HL-60 (cell line): Measurements from ENCODE around the gene ATP5PB.

Experiments used
- DNase-seq, 2 experiments: peaks; one replicate each; pipeline ENCODE4 v3.0.0-alpha.2; 2010 to 2020; ENCODE audit warnings: low read depth in 1 of 2, low spot score in 1 of 2
- H3K27ac ChIP-seq: fragments of 250-450 bp; sonication (Bioruptor Pico); replicated peaks from 2 replicates; pipeline ENCODE4 v1.5.1; 2020; ENCODE audit warnings: mild to moderate bottlenecking, moderate library complexity
- H3K27me3 ChIP-seq: fragments of 250-450 bp; sonication (Bioruptor Pico); 2 replicates; pipeline ENCODE4 v1.5.1; 2021; ENCODE audit warnings: mild to moderate bottlenecking, moderate library complexity; ENCODE audit not compliant: insufficient read depth, poor library complexity, severe bottlenecking
- H3K4me3 ChIP-seq: replicated peaks from 2 replicates; pipeline ENCODE4 v1.5.1; 2011; ENCODE audit warnings: mild to moderate bottlenecking, control low read depth, low read length; ENCODE audit not compliant: insufficient read depth
- GABPA ChIP-seq: IDR thresholded peaks from 2 replicates; pipeline ENCODE4 v1.6.1; 2012; ENCODE audit warnings: low read depth
- POLR2AphosphoS5 ChIP-seq: IDR thresholded peaks from 2 replicates; pipeline ENCODE4 v1.6.1; 2012; ENCODE audit warnings: low read depth
- REST ChIP-seq: IDR thresholded peaks from 2 replicates; pipeline ENCODE4 v1.6.1; 2012; ENCODE audit warnings: low read depth; ENCODE audit not compliant: insufficient replicate concordance
- SPI1 ChIP-seq: IDR thresholded peaks from 2 replicates; pipeline ENCODE4 v1.6.1; 2012; ENCODE audit warnings: low read depth, mild to moderate bottlenecking, borderline replicate concordance
- TF ChIP-seq, protein P1 (sequence below): IDR thresholded peaks from one replicate; pipeline ENCODE4 v1.5.1; 2011; ENCODE audit warnings: low read length, control low read depth, inconsistent platforms; ENCODE audit not compliant: insufficient read depth

Gene ATP5PB

DNA sequence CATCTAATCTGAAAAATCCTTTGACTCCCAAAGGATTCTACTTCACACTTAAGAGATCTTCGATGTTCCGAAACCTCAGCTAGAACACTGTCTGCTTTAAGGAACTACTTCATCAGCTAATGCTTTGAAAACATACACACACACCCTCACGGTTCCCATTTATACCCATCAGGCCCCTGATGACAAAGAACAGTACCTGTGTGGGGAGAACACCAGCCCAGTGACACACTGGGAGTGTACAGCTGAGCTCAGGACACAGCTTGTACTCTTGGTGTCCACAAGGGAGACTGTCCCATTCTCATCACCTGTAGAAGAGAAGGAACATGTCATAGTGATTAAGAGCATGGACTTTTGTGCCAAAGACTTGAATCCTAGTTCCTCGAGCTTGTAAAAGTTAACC, 6.8 kb upstream of the ATP5PB start:
- TF ChIP-seq GABPA (no peak), REST (no peak), POLR2AphosphoS5 (no peak), SPI1 (no peak)
- TF ChIP-seq, protein P1, sequence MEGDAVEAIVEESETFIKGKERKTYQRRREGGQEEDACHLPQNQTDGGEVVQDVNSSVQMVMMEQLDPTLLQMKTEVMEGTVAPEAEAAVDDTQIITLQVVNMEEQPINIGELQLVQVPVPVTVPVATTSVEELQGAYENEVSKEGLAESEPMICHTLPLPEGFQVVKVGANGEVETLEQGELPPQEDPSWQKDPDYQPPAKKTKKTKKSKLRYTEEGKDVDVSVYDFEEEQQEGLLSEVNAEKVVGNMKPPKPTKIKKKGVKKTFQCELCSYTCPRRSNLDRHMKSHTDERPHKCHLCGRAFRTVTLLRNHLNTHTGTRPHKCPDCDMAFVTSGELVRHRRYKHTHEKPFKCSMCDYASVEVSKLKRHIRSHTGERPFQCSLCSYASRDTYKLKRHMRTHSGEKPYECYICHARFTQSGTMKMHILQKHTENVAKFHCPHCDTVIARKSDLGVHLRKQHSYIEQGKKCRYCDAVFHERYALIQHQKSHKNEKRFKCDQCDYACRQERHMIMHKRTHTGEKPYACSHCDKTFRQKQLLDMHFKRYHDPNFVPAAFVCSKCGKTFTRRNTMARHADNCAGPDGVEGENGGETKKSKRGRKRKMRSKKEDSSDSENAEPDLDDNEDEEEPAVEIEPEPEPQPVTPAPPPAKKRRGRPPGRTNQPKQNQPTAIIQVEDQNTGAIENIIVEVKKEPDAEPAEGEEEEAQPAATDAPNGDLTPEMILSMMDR, result no peak
- Histone ChIP-seq H3K27ac (no peak overlapping the region), H3K4me3 (no peak overlapping the region), H3K27me3 (no peaks in the 10 kb centered on the region)
- DNase-seq, result no peak

GRCh38 chr1:111444031-111444430, 5.2 kb upstream of the ATP5PB start:
- Histone ChIP-seq H3K27me3 (no peaks in the 10 kb centered on the region), H3K27ac (no peak overlapping the region), H3K4me3 (no peak overlapping the region)
- no peak for TF ChIP-seq POLR2AphosphoS5
- TF ChIP-seq, protein P1, result no peak
- TF ChIP-seq REST, result no peak
- TF ChIP-seq GABPA, result no peak
- TF ChIP-seq SPI1, result no peak
- no peak for DNase-seq

DNA sequence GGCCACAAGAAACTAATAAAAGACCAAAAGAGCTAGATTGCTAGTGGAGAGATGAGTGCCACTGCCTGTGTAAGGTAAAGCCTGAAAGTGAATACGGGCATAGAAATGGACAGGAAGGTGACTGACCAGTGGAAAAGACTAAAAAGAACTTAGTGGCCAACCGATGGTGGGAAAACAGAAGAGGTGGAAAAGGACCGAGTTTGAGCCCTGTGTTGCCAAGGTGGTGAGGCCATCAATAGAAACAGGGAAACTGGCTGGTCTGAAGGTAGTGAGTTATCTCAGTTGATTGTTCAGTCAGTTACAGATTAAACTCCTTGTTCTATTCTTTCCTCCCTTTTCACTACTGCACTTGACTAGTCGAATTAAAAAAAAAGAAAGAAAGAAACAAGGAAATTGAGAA, 2.7 kb upstream of the ATP5PB start:
- no peak for TF ChIP-seq SPI1
- TF ChIP-seq, protein P1, result no peak
- no peak for TF ChIP-seq GABPA
- no peak for TF ChIP-seq POLR2AphosphoS5
- DNase-seq, result no peak
- Histone ChIP-seq H3K4me3 (no peak overlapping the region), H3K27ac (no peak overlapping the region), H3K27me3 (no peaks in the 10 kb centered on the region)
